Transverse colon (tissue), 4 donors: ENCODE results near the gene GRIPAP1.

Source experiments
- POLR2AphosphoS5 ChIP-seq, 3 donors: sonication (generic); formaldehyde crosslinking; IDR thresholded peaks; one replicate each; pipeline ENCODE4 v1.6.1; 2016; ENCODE audit warnings: antibody characterized with exemption in 3 of 3
- TF ChIP-seq, protein P1 (sequence below), 5 experiments: fragments of 200-600 bp in 3 of 5; fragments of 450-650 bp in 2 of 5; sonication (generic) in 3 of 5; IDR thresholded peaks; 1 replicate in 2 of 5; 2 replicates in 3 of 5; pipeline ENCODE4 v1.5.1; 2016 to 2017; ENCODE audit warnings: antibody characterized with exemption in 5 of 5, inconsistent platforms in 3 of 5, mild to moderate bottlenecking in 2 of 5, moderate library complexity in 1 of 5

DNA sequence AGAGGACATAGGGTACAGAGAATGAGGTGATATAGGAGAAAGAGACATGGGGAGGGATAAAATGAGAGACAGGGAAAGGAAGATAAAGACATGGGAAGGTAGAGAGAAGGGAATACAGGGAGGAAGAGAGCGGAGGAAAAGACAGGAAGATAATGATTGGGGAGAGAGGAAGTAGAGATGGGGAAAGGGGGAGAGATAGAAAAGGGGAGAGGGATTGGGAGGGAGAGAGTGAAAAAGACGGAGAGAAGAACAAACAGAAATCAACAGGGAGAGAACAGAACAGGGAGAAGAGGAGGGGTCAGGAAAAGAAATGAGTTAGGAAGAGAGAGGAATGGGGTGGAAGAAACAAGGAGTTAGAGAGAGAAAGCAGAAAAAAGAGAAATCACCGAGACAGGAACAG, 4.6 kb downstream of the GRIPAP1 start:
- TF ChIP-seq, protein P1, sequence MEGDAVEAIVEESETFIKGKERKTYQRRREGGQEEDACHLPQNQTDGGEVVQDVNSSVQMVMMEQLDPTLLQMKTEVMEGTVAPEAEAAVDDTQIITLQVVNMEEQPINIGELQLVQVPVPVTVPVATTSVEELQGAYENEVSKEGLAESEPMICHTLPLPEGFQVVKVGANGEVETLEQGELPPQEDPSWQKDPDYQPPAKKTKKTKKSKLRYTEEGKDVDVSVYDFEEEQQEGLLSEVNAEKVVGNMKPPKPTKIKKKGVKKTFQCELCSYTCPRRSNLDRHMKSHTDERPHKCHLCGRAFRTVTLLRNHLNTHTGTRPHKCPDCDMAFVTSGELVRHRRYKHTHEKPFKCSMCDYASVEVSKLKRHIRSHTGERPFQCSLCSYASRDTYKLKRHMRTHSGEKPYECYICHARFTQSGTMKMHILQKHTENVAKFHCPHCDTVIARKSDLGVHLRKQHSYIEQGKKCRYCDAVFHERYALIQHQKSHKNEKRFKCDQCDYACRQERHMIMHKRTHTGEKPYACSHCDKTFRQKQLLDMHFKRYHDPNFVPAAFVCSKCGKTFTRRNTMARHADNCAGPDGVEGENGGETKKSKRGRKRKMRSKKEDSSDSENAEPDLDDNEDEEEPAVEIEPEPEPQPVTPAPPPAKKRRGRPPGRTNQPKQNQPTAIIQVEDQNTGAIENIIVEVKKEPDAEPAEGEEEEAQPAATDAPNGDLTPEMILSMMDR (IDR thresholded peaks at IDR 0.05) = no peak
- no peak for TF ChIP-seq POLR2AphosphoS5 (IDR thresholded peaks at IDR 0.05)
